HCT116 (cell line): Measurements from ENCODE around the gene DEFB114. TPM values are rescaled to one million over a fixed set of nuclear protein-coding genes. Genes with fewer than 3 reads are reported as not detected.

ENCODE experiments used
- ATAC-seq: fragments of 200-7000 bp; cut with Tn5 transposase; 2 replicates; pipeline ENCODE4 v1.9.1; 2020; ENCODE audit warnings: mild to moderate bottlenecking, moderate library complexity
- BruUV-seq: library from RNA; stranded (reverse); fragments of 400-500 nt; replicated peaks from 2 replicates; lab custom pipeline; 2021; lab: Mats Ljungman, UMichigan
- CTCF ChIA-PET: fragments of 300-600 bp; sonication (Branson Sonifier 250); formaldehyde crosslinking; loops from one replicate; lab custom pipeline; 2021; ENCODE audit warnings: antibody characterized with exemption; lab: Charles Lee
- POLR2A ChIA-PET: fragments of 300-600, 350-600 bp; sonication (Branson Sonifier 250); formaldehyde crosslinking; loops from one replicate; lab custom pipeline; 2021; ENCODE audit warnings: antibody characterized with exemption; lab: Charles Lee
- RAD21 ChIA-PET, 2 experiments: fragments of 300-600 bp; sonication (Branson Sonifier 250); formaldehyde crosslinking; loops; one replicate each; lab custom pipeline; 2023; ENCODE audit warnings: low total read pairs in 2 of 2; ENCODE audit not compliant: uncharacterized antibody in 2 of 2, unreplicated experiment in 2 of 2, low non-redundant PET in 1 of 2; lab: Charles Lee
- DNase-seq: peaks from one replicate; pipeline ENCODE4 v3.0.0-alpha.2; 2010; ENCODE audit warnings: low read depth, low spot score
- H2AFZ ChIP-seq: fragments of 200-600 bp; shearing (Covaris generic), sonication (generic); 2 replicates; pipeline ENCODE4 v1.6.1; 2017; ENCODE audit warnings: low read depth, mixed run types, mixed read lengths, antibody characterized with exemption, low read length; ENCODE audit not compliant: poor library complexity, severe bottlenecking
- H3K27ac ChIP-seq: 2 replicates; pipeline ENCODE4 v1.5.1; 2012; ENCODE audit warnings: low read depth, low read length
- H3K27me3 ChIP-seq: fragments of 200-600 bp; sonication (generic); 2 replicates; pipeline ENCODE4 v1.6.1; 2016; ENCODE audit warnings: mixed run types, low read length, mixed read lengths; ENCODE audit not compliant: insufficient read depth
- H3K36me3 ChIP-seq, 2 experiments: fragments of 200-500 bp in 1 of 2; fragments of 200-600 bp in 1 of 2; sonication (Bioruptor generic) in 1 of 2; sonication (generic) in 1 of 2; 2 replicates each; pipeline versions ENCODE4 v1.5.1 to v1.6.1; 2014 to 2016; ENCODE audit warnings: low read length in 2 of 2, inconsistent platforms in 1 of 2, mixed read lengths in 1 of 2, mixed run types in 1 of 2; ENCODE audit not compliant: insufficient read depth in 2 of 2, control insufficient read depth in 1 of 2
- H3K4me1 ChIP-seq, 2 experiments: fragments of 200-600 bp in 1 of 2; sonication (generic) in 1 of 2; 2 replicates each; pipeline versions ENCODE4 v1.5.1 to v1.6.1; 2012 to 2017; ENCODE audit warnings: low read length in 2 of 2, inconsistent platforms in 1 of 2, mild to moderate bottlenecking in 1 of 2, mixed read lengths in 1 of 2, mixed run types in 1 of 2, moderate library complexity in 1 of 2; ENCODE audit not compliant: insufficient read depth in 2 of 2, control insufficient read depth in 1 of 2
- H3K4me2 ChIP-seq: fragments of 200-600 bp; sonication (generic); 2 replicates; pipeline ENCODE4 v1.6.1; 2017; ENCODE audit warnings: mixed run types, low read length, mixed read lengths
- H3K4me3 ChIP-seq, 2 experiments: fragments of 200-600 bp in 1 of 2; sonication (generic) in 1 of 2; replicated peaks in 1 of 2; 2 replicates each; pipeline ENCODE4 v1.5.1; 2011 to 2016; ENCODE audit warnings: low read length in 2 of 2, control low read depth in 1 of 2, low read depth in 1 of 2, mild to moderate bottlenecking in 1 of 2, mixed read lengths in 1 of 2, mixed run types in 1 of 2
- H3K79me2 ChIP-seq: fragments of 200-600 bp; sonication (generic); 2 replicates; pipeline ENCODE4 v1.6.1; 2017; ENCODE audit warnings: mild to moderate bottlenecking, mixed run types, low read length, moderate library complexity, mixed read lengths; ENCODE audit not compliant: insufficient read depth
- H3K9ac ChIP-seq: fragments of 200-600 bp; sonication (generic); 2 replicates; pipeline ENCODE4 v1.6.1; 2016; ENCODE audit warnings: low read length, mixed read lengths
- H3K9me2 ChIP-seq: fragments of 200-600 bp; sonication (generic), shearing (Covaris generic); 2 replicates; pipeline ENCODE4 v1.6.1; 2017; ENCODE audit warnings: mixed run types, mild to moderate bottlenecking, moderate library complexity; ENCODE audit not compliant: insufficient read depth
- H3K9me3 ChIP-seq, 2 experiments: fragments of 200-500 bp in 1 of 2; fragments of 200-600 bp in 1 of 2; sonication (Bioruptor generic) in 1 of 2; sonication (generic) in 1 of 2; 2 replicates each; pipeline ENCODE4 v1.6.1; 2014 to 2017; ENCODE audit warnings: low read length in 2 of 2, mixed read lengths in 2 of 2, inconsistent platforms in 1 of 2, low read depth in 1 of 2, mild to moderate bottlenecking in 1 of 2, mixed run types in 1 of 2, moderate library complexity in 1 of 2; ENCODE audit not compliant: control insufficient read depth in 1 of 2, insufficient read depth in 1 of 2
- H4K20me1 ChIP-seq: fragments of 200-600 bp; sonication (generic), shearing (Covaris generic); 2 replicates; pipeline ENCODE4 v1.6.1; 2017; ENCODE audit warnings: mixed run types, mild to moderate bottlenecking, moderate library complexity; ENCODE audit not compliant: insufficient read depth
- ATF3 ChIP-seq: IDR thresholded peaks from 2 replicates; pipeline ENCODE4 v1.6.1; 2012
- CBX3 ChIP-seq: IDR thresholded peaks from 2 replicates; pipeline ENCODE4 v1.6.1; 2012; ENCODE audit warnings: low read depth
- CEBPB ChIP-seq: IDR thresholded peaks from 2 replicates; pipeline ENCODE4 v1.6.1; 2012; ENCODE audit warnings: low read depth
- CTCF ChIP-seq, 3 experiments: fragments of 200-600 bp in 1 of 3; sonication (generic) in 1 of 3; IDR thresholded peaks in 2 of 3; conservative IDR thresholded peaks in 1 of 3; 2 replicates each; pipeline ENCODE4 v1.5.1; 2012 to 2017; ENCODE audit warnings: low read depth in 2 of 3, low read length in 2 of 3, antibody characterized with exemption in 1 of 3, borderline replicate concordance in 1 of 3, control low read depth in 1 of 3, mild to moderate bottlenecking in 1 of 3, mixed read lengths in 1 of 3, mixed run types in 1 of 3, moderate library complexity in 1 of 3; ENCODE audit not compliant: insufficient read depth in 1 of 3
- EGR1 ChIP-seq: IDR thresholded peaks from 2 replicates; pipeline ENCODE4 v1.6.1; 2012; ENCODE audit warnings: low read depth
- ELF1 ChIP-seq: IDR thresholded peaks from 2 replicates; pipeline ENCODE4 v1.6.1; 2012; ENCODE audit warnings: low read depth, borderline replicate concordance
- EZH2 ChIP-seq: fragments of 200-600 bp; sonication (generic); IDR thresholded peaks from 2 replicates; pipeline ENCODE4 v1.6.1; 2017; ENCODE audit warnings: antibody characterized with exemption, mixed run types
- EZH2phosphoT487 ChIP-seq: fragments of 200-600 bp; IDR thresholded peaks from 2 replicates; pipeline ENCODE4 v1.6.1; 2018; ENCODE audit warnings: antibody characterized with exemption, borderline replicate concordance
- FOSL1 ChIP-seq: IDR thresholded peaks from 2 replicates; pipeline ENCODE4 v1.6.1; 2012; ENCODE audit warnings: low read depth
- MAX ChIP-seq: IDR thresholded peaks from 2 replicates; pipeline ENCODE4 v1.6.1; 2012
- POLR2A ChIP-seq: IDR thresholded peaks from 2 replicates; pipeline ENCODE4 v1.7.0; 2011; ENCODE audit warnings: borderline replicate concordance; ENCODE audit not compliant: insufficient read depth, insufficient read length; ENCODE audit errors: extremely low read depth
- POLR2AphosphoS5 ChIP-seq: IDR thresholded peaks from 2 replicates; pipeline ENCODE4 v1.6.1; 2011; ENCODE audit warnings: mild to moderate bottlenecking, low read depth, low read length, moderate library complexity
- RAD21 ChIP-seq: IDR thresholded peaks from 2 replicates; pipeline ENCODE4 v1.6.1; 2012; ENCODE audit warnings: low read depth, mild to moderate bottlenecking
- REST ChIP-seq: IDR thresholded peaks from 2 replicates; pipeline ENCODE4 v1.6.1; 2012; ENCODE audit warnings: low read depth
- SIN3A ChIP-seq: IDR thresholded peaks from 2 replicates; pipeline ENCODE4 v1.6.1; 2012; ENCODE audit warnings: low read depth
- SRF ChIP-seq: IDR thresholded peaks from 2 replicates; pipeline ENCODE4 v1.6.1; 2012; ENCODE audit warnings: low read depth
- TCF7L2 ChIP-seq: IDR thresholded peaks from 2 replicates; pipeline ENCODE4 v1.7.0; 2011; ENCODE audit warnings: borderline replicate concordance, inconsistent platforms; ENCODE audit not compliant: insufficient read depth, insufficient read length; ENCODE audit errors: extremely low read depth
- YY1 ChIP-seq: IDR thresholded peaks from 2 replicates; pipeline ENCODE4 v1.6.1; 2011; ENCODE audit warnings: low read length, low read depth, moderate library complexity, mild to moderate bottlenecking; ENCODE audit not compliant: insufficient replicate concordance; ENCODE audit errors: extremely low read depth
- ZBTB33 ChIP-seq: IDR thresholded peaks from 2 replicates; pipeline ENCODE4 v1.6.1; 2011; ENCODE audit warnings: mild to moderate bottlenecking, low read length, moderate library complexity; ENCODE audit not compliant: insufficient replicate concordance; ENCODE audit errors: extremely low read depth
- ZNF274 ChIP-seq: fragments of 200-500 bp; sonication (Bioruptor generic); IDR thresholded peaks from 2 replicates; pipeline ENCODE4 v1.6.1; 2014; ENCODE audit warnings: mild to moderate bottlenecking, low read depth, low read length, inconsistent platforms
- intact Hi-C: fragments of 100-400 bp; cut with micrococcal nuclease; formaldehyde crosslinking; loops from 2 replicates; pipeline ENCODE4 v1.10.0; 2022
- total RNA-seq: library from RNA; stranded (reverse); gene quantifications from one replicate; pipeline ENCODE4 v1.2.1, GENCODE V29; 2021; ENCODE audit not compliant: unreplicated experiment

Gene DEFB114
- total RNA-seq, 1 experiment from 2014 or later = not detected

GRCh38 chr6:49966823-49967222 lies 2.9 kb upstream of the DEFB114 start:
- DNase-seq (no peak), ATAC-seq (no peak)
- RAD21 ChIA-PET = no interaction called here
- no peak overlapping the region for H3K4me2 ChIP-seq
- no peaks in the 10 kb centered on the region for H3K9me3 ChIP-seq
- no peak overlapping the region for H3K4me3 ChIP-seq
- POLR2A ChIA-PET = no interaction called here
- no TSS peak for BruUV-seq
- no peaks in the 10 kb centered on the region for H3K79me2 ChIP-seq
- no peak for TF ChIP-seq POLR2AphosphoS5
- no peak for TF ChIP-seq SIN3A
- no peak for TF ChIP-seq REST
- no peak for TF ChIP-seq EGR1
- no peak for TF ChIP-seq ZBTB33
- TF ChIP-seq TCF7L2 = no peak
- no peak for TF ChIP-seq CEBPB
- TF ChIP-seq ELF1 = no peak
- no peak for TF ChIP-seq RAD21
- no peak for TF ChIP-seq FOSL1
- TF ChIP-seq YY1 = no peak
- TF ChIP-seq EZH2phosphoT487 = no peak
- TF ChIP-seq ATF3 = no peak
- TF ChIP-seq ZNF274 = no peak
- TF ChIP-seq EZH2 = no peak
- TF ChIP-seq MAX = no peak
- no peak for TF ChIP-seq CBX3
- no peak for TF ChIP-seq SRF
- TF ChIP-seq POLR2A = no peak
- TF ChIP-seq CTCF (IDR thresholded peaks at IDR 0.05 in 2 of 3, conservative IDR thresholded peaks at IDR 0.05 in 1 of 3; ENCODE audit: borderline replicate concordance in 1 of 3, insufficient read depth in 1 of 3, low read depth in 2 of 3, low read length in 2 of 3) = no peak
- H3K27me3 ChIP-seq = no peaks in the 10 kb centered on the region
- H3K36me3 ChIP-seq = no peaks in the 10 kb centered on the region
- no peak overlapping the region for H2AFZ ChIP-seq
- intact Hi-C loops = no loop called here
- CTCF ChIA-PET = no interaction called here
- no peaks in the 10 kb centered on the region; the same call in 1 of the 2 replicates for H4K20me1 ChIP-seq
- no peaks in the 10 kb centered on the region for H3K4me1 ChIP-seq
- H3K9ac ChIP-seq = no peak overlapping the region
- H3K27ac ChIP-seq = no peak overlapping the region
- H3K9me2 ChIP-seq = no peaks in the 10 kb centered on the region
